ENCODE measurements around the gene POLL. TPM values are rescaled to one million over a fixed set of nuclear protein-coding genes. Genes with fewer than 3 reads are reported as not detected.
A peak's percentile ranks its signal among the peaks of the same experiment; 100 is the strongest.
"Not testable (repeated sequence)": the region's sequence is repeated elsewhere in the genome, so short reads cannot be mapped to it uniquely, and the experiment has no call there.

The POLL gene
- polyA plus RNA-seq, 2 of the 4 experiments (the other 2 are of a cell fraction): 13.3 to 16.7 TPM

DNA sequence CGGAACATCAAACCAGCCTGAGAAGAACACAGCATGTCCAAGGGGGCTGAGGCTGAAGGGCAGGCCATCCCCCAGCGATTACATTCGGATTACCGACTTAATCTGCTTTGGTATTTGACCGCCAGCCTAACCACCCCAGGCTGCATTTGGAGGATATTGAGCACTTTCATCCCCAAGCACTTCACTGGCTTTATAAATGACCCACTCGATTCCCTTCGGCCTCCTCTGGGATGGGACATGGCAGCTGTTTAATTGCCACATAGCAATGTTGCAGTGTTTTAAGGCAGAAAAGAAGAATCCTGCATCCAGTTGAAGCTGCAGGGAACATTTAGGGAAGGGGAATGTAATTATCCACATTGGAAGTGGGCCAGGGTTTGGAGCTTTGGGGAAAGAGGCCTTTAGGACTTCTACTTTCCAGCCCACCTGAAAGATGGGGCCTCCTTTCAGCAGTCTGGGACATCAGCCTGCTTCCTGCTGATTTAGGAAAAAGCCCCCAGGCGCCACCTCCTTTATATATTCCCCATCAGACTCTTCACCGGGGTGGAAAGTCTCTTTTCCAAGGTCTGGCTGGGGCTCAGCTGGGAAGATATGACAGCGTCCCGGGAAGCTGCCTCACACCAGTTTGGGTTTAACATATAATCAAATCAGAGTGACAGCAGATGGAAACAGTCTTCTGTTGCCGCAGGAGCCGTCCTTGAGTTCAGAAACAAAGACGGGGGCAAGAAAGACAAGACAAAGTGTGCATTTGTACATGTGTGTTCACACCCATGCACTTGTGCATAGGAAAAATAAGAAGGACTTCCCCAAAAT lies 9.2 kb upstream of the POLL start:
- no peak for ATAC-seq
- Histone ChIP-seq H3K27ac (no peak overlapping the region), H3K4me2 (no peak overlapping the region), H3K9me3 (no peaks in the 10 kb centered on the region), H3K4me3 (no peak overlapping the region), H3K4me1 (no peaks in the 10 kb centered on the region)
- TF ChIP-seq RFX5 (IDR thresholded peaks at IDR 0.05): no peak
- no peak for TF ChIP-seq EHMT2 (IDR thresholded peaks at IDR 0.05; ENCODE audit: low read depth)
- TF ChIP-seq RCOR1 (IDR thresholded peaks at IDR 0.05; ENCODE audit: low read depth, low read length): no peak
- no peak for TF ChIP-seq GATA3 (IDR thresholded peaks at IDR 0.05; ENCODE audit: borderline replicate concordance)
- no peak for DNase-seq (ENCODE audit: low read depth in 1 of 2, low spot score in 1 of 2)
- CTCF ChIA-PET: interaction anchor here (0.9 to 8.8 kb wide), 6 partner anchors 11 to 383 kb away, joined by 3 to 106 read pairs (median 3); partner anchors contain the start of gene NPM3
- no peak for FAIRE-seq
- POLR2A ChIA-PET: interaction anchor here (1.1 kb wide), 1 partner anchor 9 kb away, joined by 4 read pairs; the partner anchor contains the start of genes DPCD and POLL
- 91% methylated on average over 14 of the region's 14 CpGs for WGBS (ENCODE audit: missing lambda C conversion rate)

DNA sequence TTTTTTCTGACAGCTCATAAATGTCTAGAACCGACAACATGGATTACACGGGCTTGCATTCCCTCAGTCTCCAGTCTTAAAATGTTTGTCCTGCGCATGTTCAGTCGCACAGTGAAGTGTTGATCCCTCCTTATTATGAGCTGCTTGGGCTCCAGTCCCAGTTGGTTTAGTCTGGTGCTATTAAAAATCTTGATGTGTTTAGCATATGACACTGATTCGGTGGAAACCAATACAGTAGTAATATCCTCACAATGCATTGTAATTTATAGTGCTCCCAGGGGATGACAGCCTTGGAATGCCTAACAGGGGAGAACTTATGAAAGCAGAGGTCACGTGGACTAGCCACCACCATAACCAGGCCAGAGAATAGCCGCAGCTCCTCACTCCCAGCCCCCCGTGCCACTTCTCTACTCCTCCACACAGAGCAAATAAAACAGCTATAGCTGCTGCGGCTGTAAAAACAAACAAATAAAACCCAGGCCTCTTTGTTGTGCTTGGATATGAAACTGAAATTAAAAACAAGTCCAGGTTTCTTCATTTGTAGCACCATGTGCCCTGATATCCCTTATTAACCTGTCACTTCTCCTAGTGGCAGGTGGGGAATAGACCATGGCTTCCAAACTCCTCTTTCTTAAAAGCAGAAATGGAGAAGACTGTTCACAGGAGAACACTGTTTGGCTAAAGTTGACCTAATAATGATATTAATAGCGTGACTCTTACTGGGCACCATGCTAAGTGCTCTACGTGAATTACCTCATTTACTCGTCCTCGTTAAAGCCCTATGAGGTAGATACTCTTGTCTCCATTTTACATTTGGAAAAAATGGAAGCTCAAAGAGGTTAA lies 7.8 kb upstream of the POLL start:
- no peak overlapping the region for H3K4me2 ChIP-seq
- H3K27ac ChIP-seq: no peak overlapping the region
- 89% methylated on average over 13 of the region's 13 CpGs for WGBS (ENCODE audit: missing lambda C conversion rate)
- FAIRE-seq: no peak
- ChIA-PET POLR2A (interaction anchor here (1.1 kb wide), 1 partner anchor 8 kb away, joined by 4 read pairs; the partner anchor contains the start of genes DPCD and POLL), CTCF (interaction anchor here (0.6 to 1.6 kb wide), 9 partner anchors 10 to 382 kb away, joined by 3 to 7 read pairs (median 3); no protein-coding TSS in a partner anchor)
- H3K9me3 ChIP-seq: no peaks in the 10 kb centered on the region
- TF ChIP-seq, protein P1, sequence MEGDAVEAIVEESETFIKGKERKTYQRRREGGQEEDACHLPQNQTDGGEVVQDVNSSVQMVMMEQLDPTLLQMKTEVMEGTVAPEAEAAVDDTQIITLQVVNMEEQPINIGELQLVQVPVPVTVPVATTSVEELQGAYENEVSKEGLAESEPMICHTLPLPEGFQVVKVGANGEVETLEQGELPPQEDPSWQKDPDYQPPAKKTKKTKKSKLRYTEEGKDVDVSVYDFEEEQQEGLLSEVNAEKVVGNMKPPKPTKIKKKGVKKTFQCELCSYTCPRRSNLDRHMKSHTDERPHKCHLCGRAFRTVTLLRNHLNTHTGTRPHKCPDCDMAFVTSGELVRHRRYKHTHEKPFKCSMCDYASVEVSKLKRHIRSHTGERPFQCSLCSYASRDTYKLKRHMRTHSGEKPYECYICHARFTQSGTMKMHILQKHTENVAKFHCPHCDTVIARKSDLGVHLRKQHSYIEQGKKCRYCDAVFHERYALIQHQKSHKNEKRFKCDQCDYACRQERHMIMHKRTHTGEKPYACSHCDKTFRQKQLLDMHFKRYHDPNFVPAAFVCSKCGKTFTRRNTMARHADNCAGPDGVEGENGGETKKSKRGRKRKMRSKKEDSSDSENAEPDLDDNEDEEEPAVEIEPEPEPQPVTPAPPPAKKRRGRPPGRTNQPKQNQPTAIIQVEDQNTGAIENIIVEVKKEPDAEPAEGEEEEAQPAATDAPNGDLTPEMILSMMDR (IDR thresholded peaks at IDR 0.05): no peak
- TF ChIP-seq ZC3H11A (IDR thresholded peaks at IDR 0.05): no peak
- H3K4me1 ChIP-seq: no peaks in the 10 kb centered on the region
- no peak for ATAC-seq
- H3K4me3 ChIP-seq: no peak overlapping the region
- no peak for DNase-seq (ENCODE audit: low read depth in 1 of 2, low spot score in 1 of 2)

- H3K4me2 ChIP-seq; DNase-seq (ENCODE audit: low read depth in 1 of 2, low spot score in 1 of 2); H3K27ac ChIP-seq; H3K4me1 ChIP-seq; POLR2A ChIA-PET; FAIRE-seq; H3K9me3 ChIP-seq; ATAC-seq; H3K4me3 ChIP-seq: not testable (repeated sequence)
- CTCF ChIA-PET: interaction anchor here (1.3 to 3.1 kb wide), 4 partner anchors 9 to 380 kb away, joined by 3 to 11 read pairs (median 6); no protein-coding TSS in a partner anchor
- 85% methylated on average over 2 of the region's 2 CpGs for WGBS (ENCODE audit: missing lambda C conversion rate)
Measured at GRCh38 chr10:101593331-101593730, 5.3 kb upstream of the POLL start.

GRCh38 chr10:101588879-101589278 lies 822 bp upstream of the POLL start:
- Histone ChIP-seq H3K4me2 (peak overlapping the region; percentile 91), H3K27ac (peak overlapping the region; percentile 85 to 96; a peak in 4 of 6 replicates), H3K4me1 (peaks cover 15% of the 10 kb centered on the region), H3K9me3 (no peaks in the 10 kb centered on the region), H3K4me3 (peak overlapping the region; percentile 69)
- ChIA-PET POLR2A (no interaction called here), CTCF (interaction anchor here (0.8 to 5.5 kb wide), 7 partner anchors 10 to 375 kb away, joined by 3 to 24 read pairs (median 8); no protein-coding TSS in a partner anchor)
- TF ChIP-seq FOSL2 (IDR thresholded peaks at IDR 0.05): no peak
- TF ChIP-seq FOSL2 (CRISPR knock-in tag; IDR thresholded peaks at IDR 0.05): peak; percentile 42; the same call in 1 of the 2 replicates
- TF ChIP-seq RFX5 (IDR thresholded peaks at IDR 0.05): peak; percentile 90
- no peak for TF ChIP-seq ZFP36 (IDR thresholded peaks at IDR 0.05; ENCODE audit: borderline replicate concordance, partially characterized antibody)
- peak in 1 of 2 experiments; percentile 39 for DNase-seq (ENCODE audit: low read depth in 1 of 2, low spot score in 1 of 2)
- 63% methylated on average over 5 of the region's 5 CpGs for WGBS (ENCODE audit: missing lambda C conversion rate)
- no peak for FAIRE-seq
- ATAC-seq: peak in 1 of 2 experiments; percentile 31; a peak in 3 of 6 replicates

DNA sequence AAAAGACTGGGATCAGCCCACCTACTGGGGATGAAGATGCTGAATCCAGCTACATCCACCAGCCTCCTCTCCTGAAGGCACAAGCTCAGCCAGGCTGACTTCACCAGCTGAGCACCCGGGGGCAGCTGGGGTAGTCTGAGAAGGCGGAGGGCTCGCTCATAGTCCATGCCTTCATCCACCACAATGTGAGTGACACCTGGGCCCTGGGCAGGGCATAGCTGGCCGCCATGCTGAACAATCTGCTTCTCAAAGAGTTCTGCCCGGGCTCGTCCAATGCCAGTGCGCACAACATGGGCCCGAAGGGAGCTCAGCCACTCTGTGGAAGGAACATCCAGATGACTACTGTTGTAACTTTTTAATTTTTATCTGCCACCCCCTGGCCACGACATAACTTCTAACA lies 2.2 kb downstream of the POLL start:
- no peak overlapping the region for H3K27ac ChIP-seq
- H3K4me2 ChIP-seq: no peak overlapping the region
- no peaks in the 10 kb centered on the region for H3K9me3 ChIP-seq
- WGBS (ENCODE audit: missing lambda C conversion rate): 92% methylated on average over 9 of the region's 9 CpGs
- TF ChIP-seq JUNB (IDR thresholded peaks at IDR 0.05) (no peak), KDM5A (IDR thresholded peaks at IDR 0.05) (no peak), HMGXB4 (CRISPR knock-in tag; IDR thresholded peaks at IDR 0.05; ENCODE audit: borderline replicate concordance) (no peak)
- DNase-seq (ENCODE audit: low read depth in 1 of 2, low spot score in 1 of 2) (no peak), ATAC-seq (no peak), FAIRE-seq (no peak)
- H3K4me3 ChIP-seq: no peak overlapping the region
- POLR2A ChIA-PET: interaction anchor here (0.6 kb wide), 1 partner anchor 10 kb away, joined by 8 read pairs; no protein-coding TSS in a partner anchor
- peaks cover 15% of the 10 kb centered on the region for H3K4me1 ChIP-seq
- CTCF ChIA-PET: interaction anchor here (0.8 to 5.5 kb wide), 7 partner anchors 11 to 444 kb away, joined by 3 to 24 read pairs (median 3); no protein-coding TSS in a partner anchor
